GM08714 (cell line): ENCODE results near the gene CACNA1B.
"Not testable (repeated sequence)": the region's sequence is repeated elsewhere in the genome, so short reads cannot be mapped to it uniquely, and the experiment has no call there.

Experiments used
- H3K4me3 ChIP-seq: fragments of 200-500 bp; sonication (Bioruptor generic); 2 replicates; pipeline ENCODE4 v1.5.1; 2014; ENCODE audit warnings: mild to moderate bottlenecking, low read length, inconsistent platforms
- ZNF274 ChIP-seq: IDR thresholded peaks from 2 replicates; pipeline ENCODE4 v1.6.1; 2012; ENCODE audit warnings: mild to moderate bottlenecking, low read depth, low read length

Gene CACNA1B

DNA sequence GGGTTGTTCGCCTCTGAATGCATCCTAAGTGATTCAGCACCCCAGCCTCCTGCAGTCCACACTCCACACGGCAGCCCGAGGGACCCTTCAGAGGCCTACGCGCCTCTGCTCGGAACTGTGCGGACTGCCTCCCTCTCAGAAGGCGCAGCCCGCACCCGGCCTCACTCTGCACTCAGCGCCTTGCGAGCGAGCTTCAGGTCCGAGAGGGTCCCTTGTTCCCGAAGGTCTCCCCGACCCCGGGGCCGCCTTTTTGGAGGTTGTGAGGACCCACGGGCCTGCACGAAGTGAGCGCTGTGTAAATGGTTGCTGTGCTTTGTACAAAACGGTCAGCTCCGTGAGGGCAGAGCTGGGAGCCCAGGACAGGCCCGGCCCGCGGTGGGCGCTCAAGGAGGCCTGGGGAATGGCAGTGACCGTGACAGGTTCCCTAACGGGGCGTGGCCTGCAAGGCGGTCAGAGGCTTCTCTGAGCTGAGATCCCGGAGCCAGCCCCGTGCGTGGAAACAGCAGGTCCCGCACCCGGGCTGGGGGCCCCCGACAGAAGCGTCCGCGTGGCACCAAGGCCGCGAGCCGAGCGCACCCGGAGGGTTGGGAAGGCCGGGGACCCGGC, 698 bp upstream of the CACNA1B start:
- no peak for TF ChIP-seq ZNF274
- H3K4me3 ChIP-seq: no peak overlapping the region

DNA sequence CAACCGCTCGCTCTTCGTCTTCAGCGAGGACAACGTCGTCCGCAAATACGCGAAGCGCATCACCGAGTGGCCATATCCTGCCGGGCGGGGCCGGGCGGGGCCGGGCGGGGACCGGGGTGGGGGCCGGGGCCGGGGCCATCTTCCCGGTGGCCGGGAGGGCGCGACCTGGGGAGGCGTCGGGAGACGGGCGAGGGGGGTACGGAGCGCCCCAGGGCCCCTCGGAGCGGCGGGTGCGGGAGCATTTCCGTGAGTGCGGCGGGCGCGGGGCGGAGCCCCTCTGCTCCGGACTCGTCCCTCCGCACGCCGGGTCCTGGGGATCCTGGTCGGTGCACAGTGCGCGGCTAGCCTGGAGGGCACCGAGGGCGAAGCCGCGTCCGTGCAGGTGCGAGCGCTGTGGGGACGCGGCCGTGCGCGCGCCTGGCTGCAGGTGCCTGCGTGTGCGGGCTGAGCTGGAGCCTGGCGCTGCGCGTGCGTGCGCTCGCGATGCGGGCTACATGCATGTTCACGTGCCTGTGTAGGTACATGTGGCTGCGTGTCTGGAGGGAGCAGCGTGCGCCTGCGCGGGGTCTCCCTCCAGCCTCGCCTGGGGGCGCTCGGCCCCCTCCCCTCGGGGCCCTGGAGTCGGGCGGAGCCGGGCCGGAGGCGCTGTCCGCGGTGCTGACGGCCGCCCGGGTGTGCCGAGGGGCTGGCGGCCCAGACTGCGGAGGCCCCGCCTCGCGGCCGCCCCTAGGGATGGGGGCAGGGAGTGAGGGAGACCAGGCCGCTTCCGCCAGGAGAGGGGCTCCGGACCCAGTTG, 762 bp downstream of the CACNA1B start:
- no peak overlapping the region; the same call in 1 of the 2 replicates for H3K4me3 ChIP-seq
- TF ChIP-seq ZNF274: no peak

DNA sequence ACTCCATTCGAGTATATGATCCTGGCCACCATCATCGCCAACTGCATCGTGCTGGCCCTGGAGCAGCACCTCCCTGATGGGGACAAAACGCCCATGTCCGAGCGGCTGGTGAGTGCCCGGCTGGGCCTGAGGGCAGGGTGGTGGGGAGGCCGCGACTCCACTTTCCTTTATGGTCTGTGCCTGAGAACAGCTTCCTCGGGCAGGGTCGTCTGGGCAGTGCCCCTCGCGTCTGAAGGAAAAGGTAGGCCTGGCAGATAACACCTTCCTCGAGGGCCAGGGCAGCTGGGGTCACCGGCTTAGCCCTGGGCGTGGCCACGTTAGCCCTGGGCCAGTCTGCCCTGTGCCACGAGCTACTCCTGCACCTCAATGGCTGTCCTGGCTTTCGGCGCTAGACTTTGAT, 1.5 kb downstream of the CACNA1B start:
- no peak overlapping the region for H3K4me3 ChIP-seq
- no peak for TF ChIP-seq ZNF274

DNA sequence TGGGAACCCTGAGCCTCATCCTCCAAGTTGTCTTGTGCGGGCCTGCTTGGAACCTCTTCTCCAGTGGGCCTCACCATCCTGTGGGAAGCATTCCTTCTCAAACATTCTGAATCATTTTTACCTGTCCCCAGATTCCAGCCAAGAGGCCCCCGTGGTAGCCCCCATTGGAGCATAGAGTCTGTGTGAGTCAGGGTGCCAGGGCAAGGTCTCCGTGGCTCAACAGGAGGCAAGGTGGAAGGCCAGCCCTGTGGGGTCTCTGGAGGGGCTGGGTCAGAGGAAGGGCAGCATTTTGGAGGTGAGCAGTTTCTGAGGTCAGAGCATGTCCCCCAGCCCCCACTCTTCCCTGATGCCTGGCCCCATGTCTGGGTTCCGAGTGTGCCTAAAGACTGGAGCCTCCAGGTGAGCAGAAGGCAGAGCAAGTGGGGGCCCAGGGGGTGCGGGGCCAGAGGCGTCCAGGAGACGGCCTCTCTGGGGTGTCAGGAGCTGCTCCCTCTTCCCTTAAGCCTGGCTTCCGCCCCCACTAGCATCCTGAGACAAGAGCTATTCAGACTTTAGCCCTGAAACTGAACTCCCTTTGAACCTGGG, 2.1 kb downstream of the CACNA1B start:
- TF ChIP-seq ZNF274: no peak
- no peak overlapping the region for H3K4me3 ChIP-seq

DNA sequence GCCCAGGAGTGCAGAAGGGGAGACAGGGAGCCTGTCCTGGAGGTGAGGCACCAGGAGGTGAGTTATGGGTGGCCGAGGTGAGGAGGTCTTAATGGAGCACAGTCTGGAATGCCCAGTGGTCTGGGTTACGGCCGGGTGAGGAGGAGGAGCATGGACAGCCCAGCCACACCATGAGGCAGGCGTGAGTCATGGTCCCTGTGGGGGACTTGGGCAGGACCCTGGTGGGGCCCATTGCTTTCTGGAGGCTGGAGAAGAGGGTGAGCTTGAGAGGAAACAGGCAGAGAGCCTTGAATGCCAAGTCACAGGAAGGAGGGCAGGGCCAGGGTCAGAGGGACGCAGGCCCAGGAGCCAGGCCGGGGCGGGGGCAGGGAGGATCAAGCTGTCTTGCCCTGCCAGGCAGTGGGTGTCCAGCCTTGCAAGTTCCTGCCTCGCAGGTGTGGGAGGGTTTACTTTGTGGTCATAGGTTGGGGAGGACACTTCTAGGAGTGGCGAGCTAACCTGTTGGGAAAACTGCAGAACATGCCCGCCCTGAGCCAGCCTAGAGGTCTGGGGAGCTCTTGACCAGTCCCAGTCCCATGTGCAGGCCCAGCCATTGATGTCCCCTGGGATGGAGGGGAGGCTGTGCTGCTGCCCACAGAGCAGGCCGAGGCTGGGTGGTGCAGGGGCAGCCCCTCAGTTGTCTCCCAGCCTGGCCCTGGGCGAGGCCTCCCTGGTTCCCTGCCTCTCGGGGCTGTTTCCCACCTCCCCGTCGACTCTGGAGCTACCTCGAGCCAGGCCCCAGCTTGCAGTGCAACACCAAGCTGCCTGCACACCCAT, 2.8 kb downstream of the CACNA1B start:
- no peak for TF ChIP-seq ZNF274
- no peak overlapping the region for H3K4me3 ChIP-seq

DNA sequence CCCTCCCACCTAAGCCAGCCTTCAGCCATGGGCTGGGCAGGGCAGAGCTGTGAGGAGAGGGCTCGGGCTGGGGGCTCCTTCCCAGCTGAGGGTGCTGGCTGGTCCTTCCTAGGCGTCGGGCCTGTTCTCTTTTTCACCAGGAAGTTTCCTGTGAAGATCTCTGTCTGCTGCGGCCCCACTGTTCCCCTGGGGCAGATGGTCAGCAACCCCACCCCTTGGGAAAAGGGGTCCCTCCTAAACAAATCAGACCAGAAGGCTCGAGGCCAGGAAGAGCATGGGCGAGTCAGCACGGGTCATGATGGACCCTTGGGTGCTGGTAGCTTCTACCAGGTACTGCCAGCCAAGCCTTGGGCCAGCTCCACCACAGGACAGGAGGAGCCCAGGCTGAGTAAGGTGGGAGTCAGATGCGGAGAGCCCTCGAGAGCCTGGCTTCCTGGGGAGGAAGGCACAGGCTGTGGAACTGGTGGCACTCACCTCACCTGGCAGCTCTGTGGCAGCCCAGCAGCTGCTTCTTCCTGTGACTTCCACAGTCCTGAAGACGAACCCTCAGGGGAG, 3.5 kb downstream of the CACNA1B start:
- H3K4me3 ChIP-seq: no peak overlapping the region
- TF ChIP-seq ZNF274: no peak

DNA sequence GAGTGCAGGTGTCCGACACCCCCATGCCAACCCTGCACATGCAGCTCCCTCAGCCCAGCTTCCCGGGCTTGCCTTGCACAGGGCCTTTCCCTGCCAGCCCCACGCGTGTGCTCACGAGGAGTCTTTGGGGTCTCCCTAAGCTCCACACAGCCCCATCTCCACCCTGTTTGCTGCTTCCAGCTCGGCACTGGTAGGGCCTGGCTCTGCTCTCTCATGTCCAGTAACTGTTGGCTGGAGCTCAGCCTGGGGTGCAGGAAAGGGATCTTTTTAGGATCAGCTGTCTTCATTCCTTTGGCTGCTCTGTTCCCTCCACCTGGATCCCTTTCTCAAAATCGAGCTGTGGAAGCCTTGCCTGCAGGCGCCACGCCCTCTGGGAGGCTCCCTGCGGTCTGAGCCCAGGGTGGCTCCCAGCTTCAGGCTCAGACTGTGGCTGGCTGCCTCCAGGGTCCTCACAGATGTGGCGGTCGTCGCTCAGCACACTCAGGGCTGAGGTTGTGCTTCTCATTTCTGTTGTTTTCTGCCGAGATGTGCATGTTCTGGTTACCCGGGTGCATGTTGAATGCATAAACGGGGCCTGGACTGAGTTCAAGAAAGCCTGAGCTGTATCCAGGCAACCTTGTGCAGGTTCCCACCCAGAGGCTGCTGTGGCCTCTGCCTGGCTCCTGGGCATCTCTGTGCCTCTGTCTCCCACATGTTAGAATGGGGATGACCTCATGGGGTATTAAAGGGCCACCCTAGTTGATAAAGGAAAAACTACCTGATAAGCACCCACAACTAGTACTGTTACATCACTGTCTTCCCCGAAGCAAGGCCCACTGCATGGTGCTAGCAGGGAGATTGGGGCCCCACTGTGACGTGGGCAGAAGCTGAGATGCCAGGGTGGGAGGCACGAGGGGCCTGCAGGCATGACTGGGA, 4.3 kb downstream of the CACNA1B start:
- TF ChIP-seq ZNF274: no peak
- H3K4me3 ChIP-seq: no peak overlapping the region

DNA sequence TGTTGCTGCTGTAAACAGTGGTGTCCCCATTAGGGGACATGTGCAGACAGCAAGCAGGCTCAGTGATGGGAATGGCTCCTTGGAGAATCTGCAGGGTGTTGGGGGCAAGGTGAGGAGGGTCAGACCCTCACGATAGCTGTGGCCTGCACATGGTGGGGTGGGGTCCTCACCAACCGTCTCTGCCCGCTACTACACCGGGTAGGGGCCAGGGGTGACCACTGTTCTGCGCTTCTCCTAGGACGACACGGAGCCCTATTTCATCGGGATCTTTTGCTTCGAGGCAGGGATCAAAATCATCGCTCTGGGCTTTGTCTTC, 4.9 kb downstream of the CACNA1B start:
- H3K4me3 ChIP-seq: no peak overlapping the region
- no peak for TF ChIP-seq ZNF274

DNA sequence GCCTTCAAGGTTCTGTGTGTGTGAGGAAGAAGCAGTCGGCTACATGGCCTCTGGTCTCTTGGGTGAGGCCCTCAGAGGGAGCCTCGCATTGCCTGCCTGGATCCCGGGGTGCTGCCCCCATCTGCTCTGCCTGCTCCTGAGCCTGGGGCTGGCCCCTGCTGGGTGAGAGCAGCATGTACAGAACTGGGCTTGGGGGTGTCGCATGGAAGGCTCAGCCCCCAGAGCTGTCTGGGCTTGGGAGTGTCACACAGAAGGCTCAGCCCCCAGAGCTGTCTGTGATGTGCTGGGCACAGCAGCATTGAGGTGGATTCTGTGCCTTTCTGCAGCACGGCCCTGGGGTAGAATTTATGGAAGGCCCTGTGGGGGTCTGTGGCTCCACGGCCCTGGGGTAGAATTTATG, 6.4 kb downstream of the CACNA1B start:
- not testable (repeated sequence) for H3K4me3 ChIP-seq

DNA sequence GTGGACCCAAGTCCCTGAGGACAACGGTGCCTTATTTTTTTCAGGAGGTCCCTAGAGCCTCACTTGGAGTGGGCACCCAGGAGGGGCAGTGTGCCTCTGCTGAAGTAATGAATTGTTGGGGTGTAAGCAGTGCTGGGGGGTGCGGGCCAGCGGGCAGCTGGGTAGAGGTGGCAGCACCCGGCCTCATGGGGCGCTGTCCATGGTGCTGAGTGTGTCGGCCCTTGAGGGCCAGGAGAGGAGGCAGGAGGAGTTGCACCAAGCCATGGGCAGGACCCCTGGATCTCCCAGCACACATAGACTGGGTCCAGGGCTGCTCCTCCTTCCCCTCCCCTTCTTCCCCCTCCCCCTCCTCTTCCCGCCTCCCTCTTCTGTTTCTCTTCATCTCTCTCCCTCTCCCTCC, 7.0 kb downstream of the CACNA1B start:
- H3K4me3 ChIP-seq: not testable (repeated sequence)

DNA sequence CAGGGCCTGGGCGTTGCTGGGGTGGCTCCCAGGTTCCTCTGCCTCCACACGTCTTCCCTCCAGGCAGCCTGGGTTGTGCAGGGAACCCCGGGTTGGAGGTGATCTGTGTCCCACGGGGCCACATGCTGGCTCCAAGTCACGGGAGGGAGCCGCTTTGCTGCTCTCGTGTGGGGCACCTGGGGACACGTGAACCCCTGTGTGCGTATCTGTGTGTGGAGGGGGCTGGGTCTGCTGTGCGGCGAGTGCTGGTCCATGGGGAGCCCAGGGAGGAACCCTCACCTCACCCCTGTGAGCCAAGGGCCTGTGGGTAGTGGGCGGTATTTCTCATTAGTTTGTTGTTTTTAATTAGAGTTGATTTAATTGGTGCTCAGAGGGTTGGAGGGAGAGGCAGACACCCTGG, 7.5 kb downstream of the CACNA1B start:
- not testable (repeated sequence) for H3K4me3 ChIP-seq

DNA sequence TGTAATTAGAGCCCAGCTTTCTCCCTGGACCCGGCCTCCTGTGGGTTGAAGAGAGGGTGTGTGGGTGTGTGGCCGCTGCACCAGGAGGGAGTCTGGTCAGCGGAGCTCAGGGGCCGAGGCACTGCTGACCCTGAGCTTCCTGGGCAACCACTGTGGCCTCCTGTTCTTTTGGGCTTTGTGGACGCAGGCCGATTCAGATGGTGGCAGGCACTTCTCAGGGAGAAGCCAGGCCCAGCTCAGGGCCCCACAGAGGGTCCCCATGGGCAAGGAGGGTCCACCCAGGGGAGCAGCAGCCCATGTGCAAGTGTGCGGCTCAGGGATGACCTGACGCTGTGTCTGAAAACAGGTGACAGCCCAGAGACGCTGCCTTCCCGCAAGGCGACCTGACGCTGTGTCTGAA, 11.0 kb downstream of the CACNA1B start:
- H3K4me3 ChIP-seq: not testable (repeated sequence)

DNA sequence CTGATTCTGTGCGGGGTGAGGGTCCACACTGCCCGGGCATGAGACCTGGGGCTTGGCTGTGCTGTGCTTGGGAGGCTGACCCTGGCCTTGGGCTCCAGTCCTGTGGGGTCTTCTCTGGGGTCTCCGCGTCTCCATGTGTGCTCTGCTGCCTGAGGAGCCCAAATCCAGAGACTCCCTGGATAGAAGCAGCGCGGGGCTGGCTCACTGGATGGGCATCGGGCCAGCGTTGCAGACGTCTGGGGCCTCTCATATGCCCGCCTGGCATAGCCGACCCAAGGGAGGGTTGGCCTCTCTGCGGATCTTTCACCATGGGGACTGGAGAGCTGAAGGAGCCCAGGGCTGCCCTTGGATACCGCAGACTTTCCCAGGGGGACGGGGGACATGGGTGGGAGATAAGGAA, 12.4 kb downstream of the CACNA1B start:
- not testable (repeated sequence) for H3K4me3 ChIP-seq

DNA sequence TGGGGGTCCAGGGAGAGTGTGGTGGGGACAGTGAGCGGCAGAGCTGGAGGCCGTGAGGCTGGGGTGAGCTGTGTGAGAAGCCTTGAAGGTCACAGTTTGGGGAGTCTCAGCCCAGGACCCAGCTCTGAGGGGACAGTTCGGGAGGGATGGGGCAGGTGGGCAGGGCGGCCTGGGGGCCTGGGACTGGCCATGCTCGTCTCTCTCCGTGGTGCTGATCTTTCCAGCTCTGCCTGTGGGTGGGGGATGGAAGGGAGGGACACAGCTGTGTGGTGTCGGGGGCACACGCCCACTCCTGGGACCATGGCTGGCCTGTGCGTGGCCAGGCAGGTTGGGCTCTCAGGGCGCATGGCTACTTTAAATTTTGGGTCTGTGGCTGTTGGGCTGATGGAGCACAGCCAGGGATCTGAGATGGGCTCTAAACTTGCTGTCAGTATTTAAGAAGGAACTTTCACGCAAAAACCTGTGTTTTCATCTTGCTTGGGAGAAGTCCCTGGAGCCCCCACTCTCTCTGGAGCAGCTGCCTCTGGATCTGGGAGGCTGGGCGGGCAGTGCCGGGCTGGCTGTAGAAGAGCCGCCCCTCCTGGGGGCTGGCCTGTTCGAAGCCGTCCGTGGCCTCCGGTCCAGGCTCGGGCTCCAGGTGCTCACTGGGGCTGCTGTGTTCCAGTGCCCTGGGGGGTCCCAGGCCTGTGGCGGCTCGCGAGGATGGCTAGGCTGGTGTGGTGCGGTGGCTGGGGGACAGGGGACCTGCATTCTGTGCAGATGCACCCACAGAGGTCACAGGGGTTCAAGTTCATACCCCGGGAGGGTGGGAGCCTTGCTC, 13.4 kb downstream of the CACNA1B start:
- not testable (repeated sequence) for H3K4me3 ChIP-seq
